Thoracic aorta (tissue), 2 donors: Measurements from ENCODE around the gene TNFRSF8. TPM values are rescaled to one million over a fixed set of nuclear protein-coding genes. Genes with fewer than 3 reads are reported as not detected.

Experiments used
- ATAC-seq: fragments of 150-250 bp; one replicate; pipeline ENCODE4 v1.8.0; 2017; ENCODE audit warnings: low read depth; ENCODE audit not compliant: insufficient number of reproducible peaks, low FRiP score
- DNase-seq: peaks from one replicate; pipeline ENCODE4 v3.0.0-alpha.2; 2020; ENCODE audit warnings: low spot score
- H3K27ac ChIP-seq, 2 donors: fragments of 200-600 bp; sonication (generic); 1 replicate in 1 of 2; 2 replicates in 1 of 2; pipeline ENCODE4 v1.5.1; 2016; ENCODE audit warnings: mild to moderate bottlenecking in 2 of 2, moderate library complexity in 2 of 2
- H3K27me3 ChIP-seq: fragments of 200-600 bp; sonication (generic); replicated peaks from 2 replicates; pipeline ENCODE4 v1.6.0; 2016; ENCODE audit warnings: mild to moderate bottlenecking; ENCODE audit not compliant: insufficient read depth
- H3K36me3 ChIP-seq: fragments of 200-600 bp; sonication (generic); one replicate; pipeline ENCODE4 v1.5.1; 2016
- H3K4me1 ChIP-seq, 2 donors: fragments of 200-600 bp; sonication (generic); 1 replicate in 1 of 2; 2 replicates in 1 of 2; pipeline versions ENCODE4 v1.5.1 to v1.6.0; 2016; ENCODE audit warnings: low read depth in 2 of 2, mild to moderate bottlenecking in 1 of 2; ENCODE audit not compliant: control insufficient read depth in 1 of 2
- H3K4me3 ChIP-seq: fragments of 200-600 bp; sonication (generic); 2 replicates; pipeline ENCODE4 v1.5.1; 2016; ENCODE audit warnings: mild to moderate bottlenecking
- H3K9me3 ChIP-seq: fragments of 200-600 bp; sonication (generic); 2 replicates; pipeline ENCODE4 v1.5.1; 2016
- CTCF ChIP-seq: fragments of 200-600 bp; sonication (generic); IDR thresholded peaks from one replicate; pipeline ENCODE4 v1.5.1; 2019; ENCODE audit warnings: antibody characterized with exemption
- total RNA-seq, 2 donors: library from RNA; depleted of rRNA; stranded (reverse); fragments of >200 nt; gene quantifications; one replicate each; pipeline versions ENCODE4 v1.1.0 to v1.2.3, GENCODE V29; 2016

TNFRSF8 gene
- total RNA-seq, 2 donors from 2014 or later = 0.49 to 0.54 TPM

GRCh38 chr1:12180315-12180714 is 117.2 kb downstream of the TNFRSF8 start:
- Histone ChIP-seq H3K4me3 (no peak overlapping the region), H3K27me3 (no peaks in the 10 kb centered on the region), H3K4me1 (peaks cover 5 to 33% of the 10 kb centered on the region in 2 donors), H3K27ac (peak overlapping the region in 1 of 2 donors; percentile 34), H3K9me3 (no peaks in the 10 kb centered on the region), H3K36me3 (no peaks in the 10 kb centered on the region)
- DNase-seq (no peak), ATAC-seq (no peak)
- TF ChIP-seq CTCF = no peak

DNA sequence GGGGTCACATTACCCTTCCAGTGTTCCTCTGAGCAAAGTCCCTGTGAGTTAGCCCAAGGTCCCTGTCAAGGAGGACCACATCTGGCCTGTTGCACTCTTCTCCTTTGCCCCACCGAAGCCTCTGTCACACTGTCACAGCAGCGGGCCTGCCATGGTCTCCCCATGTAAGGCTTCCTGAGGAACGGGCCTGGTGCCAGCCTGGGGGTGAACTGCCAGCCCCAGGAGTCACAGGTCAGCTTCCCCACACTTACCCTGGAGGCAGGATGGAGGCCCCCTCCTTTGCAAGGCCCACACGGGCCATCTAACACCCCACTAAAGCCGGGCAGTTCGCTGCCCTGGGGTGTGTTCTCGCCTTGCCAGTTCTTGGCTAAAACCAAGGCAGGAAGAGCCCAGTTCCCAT is 117.8 kb downstream of the TNFRSF8 start:
- H3K27ac ChIP-seq = peak overlapping the region in 1 of 2 donors; percentile 34
- TF ChIP-seq CTCF = no peak

GRCh38 chr1:12181568-12181967 is 118.5 kb downstream of the TNFRSF8 start:
- Histone ChIP-seq H3K27me3 (no peaks in the 10 kb centered on the region), H3K4me3 (no peak overlapping the region), H3K27ac (no peak overlapping the region), H3K4me1 (peaks cover 10 to 41% of the 10 kb centered on the region in 2 donors), H3K36me3 (no peaks in the 10 kb centered on the region), H3K9me3 (no peaks in the 10 kb centered on the region)
- ATAC-seq (no peak), DNase-seq (no peak)
- no peak for TF ChIP-seq CTCF

More for the DNA sequence above, 117.8 kb downstream of the TNFRSF8 start:
- Histone ChIP-seq H3K4me3 (no peak overlapping the region), H3K4me1 (peaks cover 10 to 39% of the 10 kb centered on the region in 2 donors), H3K9me3 (no peaks in the 10 kb centered on the region), H3K27me3 (no peaks in the 10 kb centered on the region), H3K36me3 (no peaks in the 10 kb centered on the region)
- no peak for DNase-seq
- ATAC-seq = no peak

- peaks cover 10 to 41% of the 10 kb centered on the region in 2 donors for H3K4me1 ChIP-seq
- H3K9me3 ChIP-seq = no peaks in the 10 kb centered on the region
- H3K27ac ChIP-seq = no peak overlapping the region
- no peaks in the 10 kb centered on the region for H3K36me3 ChIP-seq
- ATAC-seq = no peak
- H3K4me3 ChIP-seq = no peak overlapping the region
- no peaks in the 10 kb centered on the region for H3K27me3 ChIP-seq
- no peak for TF ChIP-seq CTCF
- DNase-seq = no peak
Measured at GRCh38 chr1:12182410-12182984, 119.4 kb downstream of the TNFRSF8 start.

DNA sequence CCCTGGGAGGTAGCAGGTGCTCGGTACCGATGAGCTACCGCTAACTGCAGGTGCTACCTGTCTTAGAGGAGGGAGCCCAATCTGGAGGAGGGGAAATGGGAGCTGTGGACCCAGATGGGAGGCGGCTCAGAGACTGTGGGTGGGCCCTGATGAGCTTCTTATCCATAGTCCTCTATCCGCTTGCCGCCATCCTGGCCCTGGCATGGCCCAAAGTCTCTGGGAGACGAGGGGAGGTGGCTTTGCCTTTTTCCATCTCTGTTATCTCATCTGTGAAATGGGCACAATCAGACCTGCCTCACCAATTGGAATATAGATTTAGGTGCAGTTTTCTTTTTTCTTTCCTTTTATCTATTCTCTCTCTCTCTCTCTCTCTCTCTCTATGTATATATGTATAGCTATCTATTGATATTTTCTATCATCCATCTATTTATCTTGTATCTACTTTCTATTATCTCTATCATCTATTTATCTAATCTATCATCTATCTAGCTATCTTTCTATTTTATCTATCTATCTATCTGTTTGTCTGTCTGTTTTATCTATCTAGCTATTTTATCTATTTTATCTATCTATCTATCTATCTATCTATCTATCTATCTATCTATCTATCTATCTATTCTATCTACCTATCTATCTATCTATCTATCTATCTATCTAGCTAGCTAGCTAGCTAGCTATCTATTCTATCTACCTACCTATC is 120.1 kb downstream of the TNFRSF8 start:
- Histone ChIP-seq H3K27ac (peak overlapping the region in 1 of 2 donors; percentile 54), H3K4me1 (peaks cover 10 to 38% of the 10 kb centered on the region in 2 donors), H3K27me3 (no peaks in the 10 kb centered on the region), H3K36me3 (no peaks in the 10 kb centered on the region), H3K9me3 (no peaks in the 10 kb centered on the region), H3K4me3 (no peak overlapping the region)
- DNase-seq = no peak
- ATAC-seq = no peak
- no peak for TF ChIP-seq CTCF
